GM12874 (cell line): ENCODE results near the gene CCL5.

Experiments used
- TF ChIP-seq, protein P1 (sequence below): IDR thresholded peaks from 2 replicates; pipeline ENCODE4 v1.5.1; 2011; ENCODE audit warnings: low read depth, mild to moderate bottlenecking, control low read depth, low read length, moderate library complexity; ENCODE audit not compliant: insufficient read depth

The CCL5 gene

DNA sequence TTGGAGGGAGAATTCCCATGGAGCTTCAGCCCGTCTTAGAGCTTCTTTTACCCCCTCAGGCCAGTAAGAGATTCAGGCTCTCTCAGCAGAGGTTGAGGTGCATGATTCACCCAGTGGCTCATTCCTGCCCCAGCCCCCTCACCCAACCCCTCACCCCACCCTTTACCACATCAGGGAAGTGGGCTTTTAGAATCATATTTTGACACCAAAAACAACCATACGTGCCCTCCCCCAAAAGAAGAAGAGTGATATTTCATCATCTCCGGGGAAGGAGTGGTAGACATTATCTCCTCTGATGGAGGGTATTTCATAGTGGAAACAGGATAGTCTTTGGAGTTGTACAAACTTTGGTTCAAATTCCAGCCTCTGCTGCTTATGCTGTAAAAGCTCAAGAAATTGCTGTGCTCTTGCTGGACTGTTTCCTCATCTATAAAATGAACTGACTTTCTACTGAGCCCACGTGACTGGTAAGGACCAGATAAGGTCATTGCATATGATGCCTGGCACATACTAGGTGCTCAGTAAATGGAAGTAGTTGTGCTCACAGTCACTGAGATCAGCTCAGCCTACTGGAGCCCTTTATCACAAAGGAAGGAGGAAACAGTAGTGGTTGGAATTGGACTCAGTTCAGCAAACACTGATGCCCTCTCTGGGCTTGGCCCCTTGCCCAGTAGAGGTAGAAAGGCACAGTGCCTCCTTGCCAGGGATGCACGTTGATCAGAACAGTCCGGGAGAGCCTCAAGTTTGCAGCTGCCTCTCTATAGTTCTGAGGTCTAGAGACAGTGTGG is 18.3 kb upstream of the CCL5 start:
- TF ChIP-seq, protein P1, sequence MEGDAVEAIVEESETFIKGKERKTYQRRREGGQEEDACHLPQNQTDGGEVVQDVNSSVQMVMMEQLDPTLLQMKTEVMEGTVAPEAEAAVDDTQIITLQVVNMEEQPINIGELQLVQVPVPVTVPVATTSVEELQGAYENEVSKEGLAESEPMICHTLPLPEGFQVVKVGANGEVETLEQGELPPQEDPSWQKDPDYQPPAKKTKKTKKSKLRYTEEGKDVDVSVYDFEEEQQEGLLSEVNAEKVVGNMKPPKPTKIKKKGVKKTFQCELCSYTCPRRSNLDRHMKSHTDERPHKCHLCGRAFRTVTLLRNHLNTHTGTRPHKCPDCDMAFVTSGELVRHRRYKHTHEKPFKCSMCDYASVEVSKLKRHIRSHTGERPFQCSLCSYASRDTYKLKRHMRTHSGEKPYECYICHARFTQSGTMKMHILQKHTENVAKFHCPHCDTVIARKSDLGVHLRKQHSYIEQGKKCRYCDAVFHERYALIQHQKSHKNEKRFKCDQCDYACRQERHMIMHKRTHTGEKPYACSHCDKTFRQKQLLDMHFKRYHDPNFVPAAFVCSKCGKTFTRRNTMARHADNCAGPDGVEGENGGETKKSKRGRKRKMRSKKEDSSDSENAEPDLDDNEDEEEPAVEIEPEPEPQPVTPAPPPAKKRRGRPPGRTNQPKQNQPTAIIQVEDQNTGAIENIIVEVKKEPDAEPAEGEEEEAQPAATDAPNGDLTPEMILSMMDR: no peak

DNA sequence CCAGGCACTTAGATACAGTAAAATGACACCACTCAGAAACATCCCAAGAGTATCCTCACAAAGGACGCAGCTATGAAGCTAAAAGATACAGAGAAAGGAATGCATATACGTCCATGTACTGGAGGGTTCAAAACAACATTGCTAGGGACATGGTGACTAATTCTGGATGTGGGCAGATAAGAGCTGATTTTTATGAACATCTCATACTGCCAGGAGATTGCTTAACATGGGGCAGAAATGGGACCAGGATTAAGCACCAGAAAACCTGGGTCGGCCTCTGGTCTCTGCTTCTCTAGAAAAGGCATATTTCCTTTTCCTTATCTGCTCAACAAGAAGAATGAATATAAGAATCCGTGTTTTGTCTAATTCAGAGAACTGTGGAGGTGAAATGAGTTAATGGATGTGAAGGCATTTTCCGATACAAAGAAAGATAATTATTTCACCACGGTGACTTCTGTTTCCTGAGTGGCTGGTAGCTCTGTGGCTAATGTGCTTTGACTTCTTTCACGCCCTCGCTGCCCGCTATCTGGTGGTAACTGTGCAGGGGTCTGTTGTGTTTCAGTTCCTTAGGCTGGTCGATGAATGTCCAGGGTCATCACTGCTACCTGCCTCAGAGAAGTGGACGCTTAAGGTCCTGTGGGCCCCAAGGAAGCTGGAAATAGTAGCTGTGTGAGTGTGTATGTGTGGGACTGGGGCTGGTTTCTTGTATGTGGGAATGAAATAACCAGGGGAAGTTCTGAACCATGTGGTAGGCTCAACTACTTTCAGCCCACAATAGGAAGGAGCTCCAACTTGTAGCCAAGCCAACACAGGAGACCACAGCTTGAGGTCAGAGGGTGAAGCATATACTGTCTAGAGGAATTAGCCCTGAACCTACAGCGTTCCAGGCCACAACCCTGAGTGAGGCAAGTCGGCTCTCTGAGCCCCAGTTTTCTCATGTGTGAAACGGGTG is 15.8 kb upstream of the CCL5 start:
- TF ChIP-seq, protein P1: no peak

DNA sequence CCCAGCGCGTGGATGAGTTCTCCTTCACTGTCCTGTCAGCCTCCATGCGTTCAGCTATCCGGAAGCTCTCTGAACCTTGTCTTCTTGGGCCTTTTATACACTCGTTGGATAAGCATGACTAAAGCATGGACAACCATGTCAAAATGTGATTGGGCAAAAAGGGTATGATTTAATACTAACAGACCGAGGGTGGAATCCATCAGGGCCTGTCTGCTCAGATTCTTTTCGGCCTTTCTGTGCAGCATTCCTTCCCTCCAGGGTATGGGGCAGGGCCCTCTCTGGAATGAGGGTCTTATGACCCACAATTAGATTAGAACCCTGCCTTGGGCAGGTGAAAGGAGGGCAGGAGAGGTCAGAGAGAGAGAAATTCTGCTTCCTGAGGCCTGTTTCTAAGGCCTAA is 14.0 kb upstream of the CCL5 start:
- TF ChIP-seq, protein P1: no peak

DNA sequence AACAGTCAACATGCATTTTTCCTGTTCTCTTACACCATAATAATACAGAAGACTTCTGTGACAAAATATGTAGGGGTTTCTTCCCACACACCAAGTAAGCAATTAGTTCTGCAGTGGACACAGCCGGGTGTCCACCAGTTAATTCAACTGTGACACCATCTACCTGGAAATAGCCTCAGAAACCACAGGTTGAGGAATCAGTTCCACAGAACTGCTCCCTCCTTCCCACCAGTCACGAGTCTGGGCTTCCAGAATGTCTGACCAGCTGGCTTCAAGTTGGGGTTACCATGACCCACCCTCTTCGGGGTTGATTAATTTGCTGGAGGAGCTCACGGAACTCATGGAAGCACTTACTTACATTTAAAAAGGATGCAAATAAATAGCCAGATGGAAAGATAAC is 13.6 kb upstream of the CCL5 start:
- TF ChIP-seq, protein P1: no peak

DNA sequence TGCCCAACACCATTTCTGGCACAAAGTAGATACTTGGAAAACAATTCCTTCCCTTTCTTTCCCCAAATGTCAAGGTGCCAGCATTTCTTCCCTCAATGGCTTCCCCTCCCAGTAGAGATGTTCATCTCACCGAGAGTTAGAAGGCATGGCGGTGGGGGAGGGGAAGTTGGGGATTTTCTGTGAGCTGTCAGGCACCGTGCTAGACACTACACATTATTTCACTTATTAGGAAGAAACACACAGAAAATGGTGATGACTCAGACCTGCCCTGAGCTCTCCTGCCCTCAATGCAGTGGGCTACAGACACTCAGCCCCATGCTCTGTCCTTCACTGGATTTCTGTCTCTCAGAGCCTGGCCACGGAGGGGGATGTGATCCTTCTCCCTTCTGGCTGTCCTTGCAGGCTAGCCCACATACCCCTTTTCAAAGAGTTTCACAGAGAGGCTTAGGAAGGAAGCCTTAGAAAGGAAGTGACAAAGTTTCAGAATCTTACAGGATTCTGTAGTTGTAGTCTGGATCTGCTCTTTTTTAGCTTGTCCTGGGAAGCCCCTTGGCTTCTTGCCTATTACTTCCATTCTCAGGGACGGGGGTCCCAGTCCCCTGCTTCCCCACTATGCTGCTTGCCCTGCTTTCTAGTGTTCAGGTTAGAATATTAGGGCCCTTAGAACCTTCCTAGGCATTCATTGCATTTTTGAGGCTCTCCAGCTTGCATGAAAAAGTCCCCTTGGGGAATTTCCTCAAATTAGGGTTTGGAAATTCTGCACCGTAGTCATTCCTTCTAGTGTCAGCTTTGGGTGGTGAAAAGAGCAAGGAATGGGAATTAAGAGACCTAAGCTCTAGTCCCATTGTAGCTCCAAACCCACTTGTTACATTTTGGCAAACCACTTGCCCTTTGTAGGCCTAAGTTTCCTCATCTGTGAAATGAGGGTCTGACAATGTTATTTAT is 12.2 kb upstream of the CCL5 start:
- TF ChIP-seq, protein P1: no peak

DNA sequence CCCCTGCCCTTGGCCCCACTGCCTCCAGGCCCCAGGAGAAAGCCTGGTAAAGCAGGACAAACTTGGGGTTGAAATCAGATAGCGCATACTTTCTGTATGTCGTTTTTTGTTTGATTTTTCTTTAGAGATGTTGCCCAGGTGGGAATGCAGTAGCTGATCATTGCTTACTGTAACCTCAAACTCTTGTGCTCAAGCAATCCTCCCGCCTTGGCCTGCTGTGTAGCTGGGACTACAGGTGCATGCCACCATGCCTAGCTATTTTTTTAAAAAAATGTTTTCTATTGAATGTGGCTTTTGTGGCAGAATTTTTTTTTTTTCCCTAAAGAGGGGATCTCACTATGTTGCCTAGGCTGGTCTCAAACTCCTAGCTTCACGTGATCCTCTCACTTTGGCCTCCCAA is 11.1 kb upstream of the CCL5 start:
- TF ChIP-seq, protein P1: no peak
